ENCODE measurements around the gene AFDN. TPM values are rescaled to one million over a fixed set of nuclear protein-coding genes. Genes with fewer than 3 reads are reported as not detected.

Gene AFDN
- total and polyA plus RNA-seq, 2 of the 8 experiments (the other 6 are each of a cell fraction or from before 2014, with no cell fraction given): 53.4 to 192 TPM

DNA sequence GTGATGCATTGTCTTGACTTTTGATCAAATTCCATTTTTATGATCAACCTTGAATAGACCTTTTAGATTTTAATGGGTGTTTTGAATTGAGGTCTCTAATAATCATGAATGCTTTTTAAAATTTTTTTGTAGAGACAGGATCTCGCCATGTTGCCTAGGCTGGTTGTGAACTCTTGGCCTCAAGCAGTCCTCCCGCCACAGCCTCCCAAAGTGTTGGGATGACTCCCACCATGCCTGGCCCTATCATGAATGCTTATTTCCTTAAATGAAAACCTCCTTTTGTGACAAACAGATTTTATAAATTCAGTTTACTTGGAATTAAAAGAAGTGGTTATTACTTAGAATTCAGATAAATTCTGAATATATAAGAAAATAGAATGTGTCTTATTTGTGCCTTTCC is 110.6 kb downstream of the AFDN start:
- Histone ChIP-seq H3K79me2 (ENCODE audit: control insufficient read depth in 1 of 2, insufficient read depth in 2 of 2, low read length in 2 of 2) (peaks cover 0 to 11% of the 10 kb centered on the region in 2 experiments; a peak in 2 of 4 replicates), H3K4me2 (ENCODE audit: insufficient read depth in 1 of 2, low read depth in 2 of 2, low read length in 2 of 2) (no peak overlapping the region), H2BK120ac (replicated peaks; ENCODE audit: low read depth, low read length) (no peak overlapping the region), H2AFZ (ENCODE audit: low read length) (no peak overlapping the region), H3K4me1 (replicated peaks in 1 of 4; ENCODE audit: control insufficient read depth in 3 of 4, insufficient read depth in 4 of 4, low read length in 3 of 4) (peaks cover 0 to 4% (median 0%) of the 10 kb centered on the region in 4 experiments; a peak in 1 of 7 replicates), H2BK12ac (ENCODE audit: low read depth, low read length) (no peak overlapping the region), H3K9ac (replicated peaks in 1 of 4; ENCODE audit: extremely low read depth in 1 of 4, low read depth in 3 of 4, low read length in 3 of 4) (no peak overlapping the region), H3K27ac (ENCODE audit: low read depth, low read length) (no peak overlapping the region), H3K56ac (replicated peaks; ENCODE audit: insufficient read length, low read depth, low read length) (no peak overlapping the region), H2BK20ac (ENCODE audit: low read length) (no peak overlapping the region), H3K79me1 (ENCODE audit: low read depth, low read length) (peaks cover 2% of the 10 kb centered on the region; the same call in 1 of the 2 replicates), H2BK15ac (ENCODE audit: low read length) (no peak overlapping the region), H3K4ac (replicated peaks; ENCODE audit: insufficient read length, low read depth, low read length) (no peak overlapping the region), H3K27me3 (replicated peaks in 1 of 4; ENCODE audit: control insufficient read depth in 3 of 4, extremely low read depth in 1 of 4, insufficient read depth in 3 of 4, low read length in 3 of 4) (no peaks in the 10 kb centered on the region), H4K5ac (ENCODE audit: insufficient read length, low read depth, low read length) (no peak overlapping the region), H3K23ac (ENCODE audit: insufficient read length) (no peak overlapping the region), H3K36me3 (ENCODE audit: control insufficient read depth in 2 of 4, insufficient read depth in 4 of 4, low read length in 3 of 4) (peaks cover 2 to 19% (median 4%) of the 10 kb centered on the region in 4 experiments; a peak in 5 of 8 replicates), H2AK5ac (ENCODE audit: low read depth, low read length) (no peak overlapping the region), H4K8ac (ENCODE audit: extremely low read depth, insufficient read depth, low read length) (no peak overlapping the region), H4K91ac (replicated peaks; ENCODE audit: insufficient read length, low read length) (no peak overlapping the region), H3K4me3 (ENCODE audit: extremely low read depth in 1 of 4, insufficient read depth in 2 of 4, low read depth in 3 of 4, low read length in 4 of 4) (no peak overlapping the region), H3K18ac (ENCODE audit: extremely low read depth, low read length) (no peak overlapping the region), H3K23me2 (ENCODE audit: low read depth, low read length) (no peaks in the 10 kb centered on the region), H2BK5ac (ENCODE audit: low read depth, low read length) (no peak overlapping the region), H4K20me1 (replicated peaks in 1 of 2; ENCODE audit: control insufficient read depth in 1 of 2, insufficient read depth in 2 of 2, low read length in 2 of 2) (peaks cover 0 to 1% of the 10 kb centered on the region in 2 experiments), H3K9me3 (ENCODE audit: insufficient read depth in 2 of 2, low read depth in 1 of 2, low read length in 1 of 2) (no peaks in the 10 kb centered on the region), H3K14ac (ENCODE audit: insufficient read length) (no peak overlapping the region)
- ChIA-PET POLR2A (ENCODE audit: partially characterized antibody) (no interaction called here), CTCF (ENCODE audit: partially characterized antibody) (interaction anchor here (0.7 to 1.6 kb wide), 3 partner anchors 10 to 317 kb away, joined by 3 to 6 read pairs (median 5); no protein-coding TSS in a partner anchor)
- DNase-seq (ENCODE audit: low read depth in 1 of 2, low spot score in 2 of 2) (no peak), FAIRE-seq (no peak)
- TF ChIP-seq GABPA (IDR thresholded peaks at IDR 0.05; ENCODE audit: borderline replicate concordance, insufficient read depth, low read length) (no peak), RXRA (IDR thresholded peaks at IDR 0.05; ENCODE audit: insufficient read depth, low read depth, low read length) (no peak), CEBPB (IDR thresholded peaks at IDR 0.05; ENCODE audit: low read depth, low read length) (no peak)
- WGBS, 2 experiments (ENCODE audit: extremely low coverage in 1 of 2, insufficient coverage in 1 of 2, insufficient read length in 1 of 2, insufficient replicate concordance in 2 of 2, low coverage in 1 of 2, low lambda C conversion rate in 2 of 2, missing lambda C conversion rate in 1 of 2): 93% methylated on average over 2 of the region's 2 CpGs; no CpG with 5 or more reads in 1 of the 2 experiments

All from H1 (cell line).